Measurements from ENCODE around the gene ARHGAP26. TPM values are rescaled to one million over a fixed set of nuclear protein-coding genes. Genes with fewer than 3 reads are reported as not detected.

The ARHGAP26 gene
- total RNA-seq, 5 donors from 2014 or later (not counting 1 experiment from before 2014, with no cell fraction given), result 22.8 to 49.3 (median 28.3) TPM

- Histone ChIP-seq H3K4me1 (ENCODE audit: control insufficient read depth in 1 of 2, extremely low read depth in 1 of 2, insufficient read depth in 2 of 2, low read length in 2 of 2) (peaks cover 2 to 16% of the 10 kb centered on the region in 2 experiments), H3K27me3 (replicated peaks in 1 of 2; ENCODE audit: control insufficient read depth in 2 of 2, extremely low read depth in 1 of 2, insufficient read depth in 2 of 2, low read length in 1 of 2) (no peaks in the 10 kb centered on the region), H3K36me3 (ENCODE audit: control insufficient read depth in 2 of 2, extremely low read depth in 1 of 2, insufficient read depth in 1 of 2, low read length in 1 of 2) (peaks cover 0 to 3% of the 10 kb centered on the region in 2 donors), H3K27ac (ENCODE audit: low read length) (no peak overlapping the region), H3K9me3 (no peaks in the 10 kb centered on the region), H3K4me3 (ENCODE audit: control insufficient read depth in 1 of 2, extremely low read depth in 1 of 2, low read length in 1 of 2) (no peak overlapping the region)
- Mint-ChIP-seq H3K9me3 (peaks cover 0 to 5% (median 0%) of the 10 kb centered on the region in 3 donors), H3K27ac (peak overlapping the region; percentile 55 to 66), H3K4me3 (no peak overlapping the region), H3K27me3 (no peaks in the 10 kb centered on the region), H3K36me3 (peaks cover 31% of the 10 kb centered on the region), H3K4me1 (peaks cover 18 to 31% (median 24%) of the 10 kb centered on the region in 3 donors)
- 62% methylated on average over 2 of the region's 7 CpGs for WGBS (ENCODE audit: insufficient coverage)
- no peak for ATAC-seq (replicated peaks in 1 of 4)
- DNase-seq, result no peak
- POLR2A ChIA-PET, result interaction anchor here in 1 of 2 donors (0.5 kb wide), 1 partner anchor 30 kb away, joined by 4 read pairs; no protein-coding TSS in a partner anchor
- CTCF ChIA-PET, result interaction anchor here (0.7 kb wide), 2 partner anchors 25 to 106 kb away, joined by 3 read pairs; no protein-coding TSS in a partner anchor
These were observed 249.7 kb downstream of the ARHGAP26 start for GRCh38 chr5:143019614-143020515.

- ATAC-seq (replicated peaks in 1 of 4), result no peak
- ChIA-PET POLR2A (no interaction called here), CTCF (no interaction called here)
- H3K4me1 Mint-ChIP-seq, result peaks cover 24 to 35% (median 27%) of the 10 kb centered on the region in 3 donors
- no peak for DNase-seq
- H3K4me3 ChIP-seq (ENCODE audit: control insufficient read depth in 1 of 2, extremely low read depth in 1 of 2, low read length in 1 of 2), result no peak overlapping the region
- peaks cover 0 to 3% of the 10 kb centered on the region in 2 donors for H3K36me3 ChIP-seq (ENCODE audit: control insufficient read depth in 2 of 2, extremely low read depth in 1 of 2, insufficient read depth in 1 of 2, low read length in 1 of 2)
- no CpG with 5 or more reads among the region's 2 CpGs for WGBS (ENCODE audit: insufficient coverage)
- no peaks in the 10 kb centered on the region for H3K9me3 ChIP-seq
- no peaks in the 10 kb centered on the region for H3K27me3 ChIP-seq (replicated peaks in 1 of 2; ENCODE audit: control insufficient read depth in 2 of 2, extremely low read depth in 1 of 2, insufficient read depth in 2 of 2, low read length in 1 of 2)
- peaks cover 2 to 16% of the 10 kb centered on the region in 2 experiments for H3K4me1 ChIP-seq (ENCODE audit: control insufficient read depth in 1 of 2, extremely low read depth in 1 of 2, insufficient read depth in 2 of 2, low read length in 2 of 2)
- H3K27me3 Mint-ChIP-seq, result no peaks in the 10 kb centered on the region
- no peak overlapping the region for H3K4me3 Mint-ChIP-seq
- H3K27ac ChIP-seq (ENCODE audit: low read length), result no peak overlapping the region
- peaks cover 0 to 5% (median 0%) of the 10 kb centered on the region in 3 donors for H3K9me3 Mint-ChIP-seq
- peaks cover 25% of the 10 kb centered on the region for H3K36me3 Mint-ChIP-seq
- H3K27ac Mint-ChIP-seq, result peak overlapping the region in 1 of 2 donors; percentile 25
These were observed 251.4 kb downstream of the ARHGAP26 start for GRCh38 chr5:143021595-143021994.

GRCh38 chr5:143023411-143024096, 253.4 kb downstream of the ARHGAP26 start:
- H3K4me1 Mint-ChIP-seq, result peaks cover 27 to 36% (median 31%) of the 10 kb centered on the region in 3 donors
- H3K4me3 Mint-ChIP-seq, result peak overlapping the region in 1 of 3 donors; percentile 7
- Histone ChIP-seq H3K4me3 (ENCODE audit: control insufficient read depth in 1 of 2, extremely low read depth in 1 of 2, low read length in 1 of 2) (no peak overlapping the region), H3K9me3 (no peaks in the 10 kb centered on the region), H3K27ac (ENCODE audit: low read length) (no peak overlapping the region), H3K36me3 (ENCODE audit: control insufficient read depth in 2 of 2, extremely low read depth in 1 of 2, insufficient read depth in 1 of 2, low read length in 1 of 2) (peaks cover 0 to 3% of the 10 kb centered on the region in 2 donors), H3K27me3 (replicated peaks in 1 of 2; ENCODE audit: control insufficient read depth in 2 of 2, extremely low read depth in 1 of 2, insufficient read depth in 2 of 2, low read length in 1 of 2) (no peaks in the 10 kb centered on the region), H3K4me1 (ENCODE audit: control insufficient read depth in 1 of 2, extremely low read depth in 1 of 2, insufficient read depth in 2 of 2, low read length in 2 of 2) (peaks cover 2 to 16% of the 10 kb centered on the region in 2 experiments)
- POLR2A ChIA-PET, result no interaction called here
- no peaks in the 10 kb centered on the region for H3K9me3 Mint-ChIP-seq
- peak overlapping the region; percentile 34 to 69 for H3K27ac Mint-ChIP-seq
- DNase-seq (peak in 2 of 35 experiments; percentile 4 to 38), ATAC-seq (replicated peaks in 1 of 4) (peak; percentile 47 to 69 (median 58))
- WGBS (ENCODE audit: insufficient coverage), result no CpG with 5 or more reads among the region's 10 CpGs
- peaks cover 12% of the 10 kb centered on the region for H3K36me3 Mint-ChIP-seq
- H3K27me3 Mint-ChIP-seq, result no peaks in the 10 kb centered on the region
- CTCF ChIA-PET, result interaction anchor here (0.6 to 1.2 kb wide), 3 partner anchors 15 to 955 kb away, joined by 3 to 5 read pairs (median 3); no protein-coding TSS in a partner anchor

- POLR2A ChIA-PET, result no interaction called here
- peaks cover 0 to 3% of the 10 kb centered on the region in 2 donors for H3K36me3 ChIP-seq (ENCODE audit: control insufficient read depth in 2 of 2, extremely low read depth in 1 of 2, insufficient read depth in 1 of 2, low read length in 1 of 2)
- H3K27me3 ChIP-seq (replicated peaks in 1 of 2; ENCODE audit: control insufficient read depth in 2 of 2, extremely low read depth in 1 of 2, insufficient read depth in 2 of 2, low read length in 1 of 2), result no peaks in the 10 kb centered on the region
- no CpG with 5 or more reads among the region's 5 CpGs for WGBS (ENCODE audit: insufficient coverage)
- CTCF ChIA-PET, result interaction anchor here (0.6 to 1.2 kb wide), 3 partner anchors 16 to 954 kb away, joined by 3 to 5 read pairs (median 3); no protein-coding TSS in a partner anchor
- Mint-ChIP-seq H3K4me1 (peaks cover 32 to 41% (median 37%) of the 10 kb centered on the region in 3 donors), H3K36me3 (peaks cover 12% of the 10 kb centered on the region), H3K4me3 (peak overlapping the region in 1 of 3 donors; percentile 7), H3K27me3 (no peaks in the 10 kb centered on the region), H3K9me3 (no peaks in the 10 kb centered on the region), H3K27ac (peak overlapping the region in 1 of 2 donors; percentile 24)
- H3K9me3 ChIP-seq, result no peaks in the 10 kb centered on the region
- DNase-seq, result no peak
- no peak overlapping the region for H3K27ac ChIP-seq (ENCODE audit: low read length)
- ATAC-seq (replicated peaks in 1 of 4), result no peak
- H3K4me3 ChIP-seq (ENCODE audit: control insufficient read depth in 1 of 2, extremely low read depth in 1 of 2, low read length in 1 of 2), result no peak overlapping the region
- peaks cover 2 to 24% of the 10 kb centered on the region in 2 experiments for H3K4me1 ChIP-seq (ENCODE audit: control insufficient read depth in 1 of 2, extremely low read depth in 1 of 2, insufficient read depth in 2 of 2, low read length in 2 of 2)
These were observed 254.2 kb downstream of the ARHGAP26 start for GRCh38 chr5:143024228-143024920.

GRCh38 chr5:143025376-143025775, 255.2 kb downstream of the ARHGAP26 start:
- no peaks in the 10 kb centered on the region for H3K9me3 ChIP-seq
- ChIA-PET POLR2A (no interaction called here), CTCF (no interaction called here)
- no peak overlapping the region for H3K4me3 Mint-ChIP-seq
- WGBS (ENCODE audit: insufficient coverage), result 73% methylated on average over 3 of the region's 4 CpGs
- no peaks in the 10 kb centered on the region for H3K27me3 Mint-ChIP-seq
- H3K9me3 Mint-ChIP-seq, result no peaks in the 10 kb centered on the region
- H3K4me1 ChIP-seq (ENCODE audit: control insufficient read depth in 1 of 2, extremely low read depth in 1 of 2, insufficient read depth in 2 of 2, low read length in 2 of 2), result peaks cover 7 to 34% of the 10 kb centered on the region in 2 experiments
- H3K27ac Mint-ChIP-seq, result no peak overlapping the region
- no peaks in the 10 kb centered on the region for H3K36me3 ChIP-seq (ENCODE audit: control insufficient read depth in 2 of 2, extremely low read depth in 1 of 2, insufficient read depth in 1 of 2, low read length in 1 of 2)
- H3K36me3 Mint-ChIP-seq, result peaks cover 7% of the 10 kb centered on the region
- no peak overlapping the region for H3K4me3 ChIP-seq (ENCODE audit: control insufficient read depth in 1 of 2, extremely low read depth in 1 of 2, low read length in 1 of 2)
- DNase-seq (no peak), ATAC-seq (replicated peaks in 1 of 4) (no peak)
- H3K4me1 Mint-ChIP-seq, result peaks cover 38 to 47% (median 46%) of the 10 kb centered on the region in 3 donors
- no peaks in the 10 kb centered on the region for H3K27me3 ChIP-seq (replicated peaks in 1 of 2; ENCODE audit: control insufficient read depth in 2 of 2, extremely low read depth in 1 of 2, insufficient read depth in 2 of 2, low read length in 1 of 2)
- no peak overlapping the region for H3K27ac ChIP-seq (ENCODE audit: low read length)

- Histone ChIP-seq H3K27ac (ENCODE audit: low read length) (no peak overlapping the region), H3K4me1 (ENCODE audit: control insufficient read depth in 1 of 2, extremely low read depth in 1 of 2, insufficient read depth in 2 of 2, low read length in 2 of 2) (peaks cover 12 to 38% of the 10 kb centered on the region in 2 experiments), H3K36me3 (ENCODE audit: control insufficient read depth in 2 of 2, extremely low read depth in 1 of 2, insufficient read depth in 1 of 2, low read length in 1 of 2) (no peaks in the 10 kb centered on the region), H3K27me3 (replicated peaks in 1 of 2; ENCODE audit: control insufficient read depth in 2 of 2, extremely low read depth in 1 of 2, insufficient read depth in 2 of 2, low read length in 1 of 2) (no peaks in the 10 kb centered on the region), H3K9me3 (no peaks in the 10 kb centered on the region), H3K4me3 (ENCODE audit: control insufficient read depth in 1 of 2, extremely low read depth in 1 of 2, low read length in 1 of 2) (no peak overlapping the region)
- H3K9me3 Mint-ChIP-seq, result no peaks in the 10 kb centered on the region
- no CpG with 5 or more reads among the region's 1 CpG for WGBS (ENCODE audit: insufficient coverage)
- peaks cover 44 to 53% (median 52%) of the 10 kb centered on the region in 3 donors for H3K4me1 Mint-ChIP-seq
- no peak overlapping the region for H3K4me3 Mint-ChIP-seq
- H3K27me3 Mint-ChIP-seq, result no peaks in the 10 kb centered on the region
- POLR2A ChIA-PET, result no interaction called here
- ATAC-seq (replicated peaks in 1 of 4) (no peak), DNase-seq (no peak)
- CTCF ChIA-PET, result no interaction called here
- H3K36me3 Mint-ChIP-seq, result peaks cover 7% of the 10 kb centered on the region
- no peak overlapping the region for H3K27ac Mint-ChIP-seq
These were observed 255.8 kb downstream of the ARHGAP26 start for GRCh38 chr5:143025971-143026370.
